ENCODE measurements around the gene CENPT.

GRCh38 chr16:67879936-67880335 lies 32.4 kb upstream of the CENPT start:
- TF ChIP-seq CTCF (IDR thresholded peaks at IDR 0.05) (no peak), POLR2A (IDR thresholded peaks at IDR 0.05) (no peak)
